ENCODE results near the gene HOXA7. TPM values are rescaled to one million over a fixed set of nuclear protein-coding genes. Genes with fewer than 3 reads are reported as not detected.

The HOXA7 gene
- total and polyA plus RNA-seq, 2 donors (not counting 3 experiments of a cell fraction or from before 2014, with no cell fraction given) = 18.1 to 18.5 TPM

DNA sequence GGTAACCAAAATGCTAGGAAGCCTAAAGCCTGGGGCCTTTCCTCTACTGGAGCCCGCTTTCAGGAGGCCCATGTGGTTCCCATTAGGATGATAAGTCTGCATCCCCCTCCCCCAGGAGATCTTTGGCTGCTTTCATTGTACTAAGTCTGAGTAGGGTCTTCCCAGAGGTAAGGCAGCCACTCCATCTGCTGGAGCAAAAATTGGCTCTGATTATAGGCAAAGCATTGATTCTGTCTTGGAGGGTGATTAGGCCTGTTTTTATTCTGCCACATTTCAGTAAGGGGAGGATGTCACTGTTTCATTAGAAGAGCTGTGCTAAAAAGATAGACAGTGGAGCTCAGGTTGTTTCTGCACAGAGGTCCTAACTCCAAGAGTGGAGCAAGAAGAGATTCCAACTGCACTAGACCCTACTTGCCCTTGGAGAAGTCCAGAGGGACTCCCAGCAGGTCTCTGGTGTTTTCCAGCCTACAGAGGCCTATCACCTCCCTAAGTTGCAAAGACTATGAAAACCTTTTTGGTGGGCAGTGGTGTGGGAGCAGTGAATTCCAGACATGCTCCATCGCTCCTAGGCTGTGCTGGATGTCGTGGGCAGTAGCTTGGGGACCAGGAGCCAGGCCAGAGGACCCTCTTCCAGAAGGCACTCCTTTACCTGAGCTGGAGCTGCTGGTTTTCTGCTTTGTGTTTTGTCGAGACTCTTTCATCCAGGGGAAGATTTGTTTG lies 46.8 kb downstream of the HOXA7 start:
- ChIA-PET CTCF (interaction anchor here (0.9 to 5.4 kb wide), 7 partner anchors 9 to 421 kb away, joined by 3 to 70 read pairs (median 10); partner anchors contain the start of genes HOXA1 and HOXA4), POLR2A (interaction anchor here (1.0 to 1.4 kb wide), 3 partner anchors 8 to 13 kb away, joined by 3 to 4 read pairs (median 3); no protein-coding TSS in a partner anchor)
- no peaks in the 10 kb centered on the region for H4K20me1 ChIP-seq (replicated peaks; ENCODE audit: control insufficient read depth, extremely low read depth, insufficient read depth, low read length)
- intact Hi-C loops (cut with micrococcal nuclease) = loop anchor here (5.0 to 10.0 kb wide), 2 partner anchors 907 to 955 kb away; partner anchors contain the start of genes CBX3, HNRNPA2B1 and NFE2L3
- no peaks in the 10 kb centered on the region for H3K9me3 ChIP-seq (replicated peaks; ENCODE audit: control insufficient read depth, insufficient read depth, low read length)
- H3K27ac ChIP-seq (ENCODE audit: insufficient read depth, low read depth, low read length) = no peak overlapping the region
- no peaks in the 10 kb centered on the region for H3K9me1 ChIP-seq (replicated peaks; ENCODE audit: control insufficient read depth, extremely low read depth, insufficient read depth, low read length)
- peaks cover 87% of the 10 kb centered on the region for H3K4me1 ChIP-seq (ENCODE audit: control insufficient read depth, extremely low read depth, insufficient read depth, low read length)
- no peak overlapping the region for H3K9ac ChIP-seq (replicated peaks; ENCODE audit: extremely low read depth, insufficient read depth, low read length)
- TF ChIP-seq MYC (IDR thresholded peaks at IDR 0.05; ENCODE audit: low read depth, low read length) (no peak), CTCF (IDR thresholded peaks at IDR 0.05; ENCODE audit: extremely low read depth in 1 of 2, insufficient read depth in 1 of 2, low read depth in 1 of 2, low read length in 2 of 2) (no peak), JUN (IDR thresholded peaks at IDR 0.05; ENCODE audit: borderline replicate concordance, insufficient read depth, insufficient read length, low read depth) (no peak), POLR2AphosphoS5 (IDR thresholded peaks at IDR 0.05; ENCODE audit: insufficient read depth, low read depth, low read length) (no peak), POLR2A (IDR thresholded peaks at IDR 0.05; ENCODE audit: low read depth, low read length) (no peak), GATA2 (IDR thresholded peaks at IDR 0.05; ENCODE audit: insufficient read depth, insufficient read length, low read depth, low read length) (no peak), EZH2 (IDR thresholded peaks at IDR 0.05; ENCODE audit: borderline replicate concordance, low read depth, low read length, severe bottlenecking) (no peak), FOS (IDR thresholded peaks at IDR 0.05; ENCODE audit: borderline replicate concordance, insufficient read depth, low read length) (no peak)
- TF ChIP-seq, protein P1, sequence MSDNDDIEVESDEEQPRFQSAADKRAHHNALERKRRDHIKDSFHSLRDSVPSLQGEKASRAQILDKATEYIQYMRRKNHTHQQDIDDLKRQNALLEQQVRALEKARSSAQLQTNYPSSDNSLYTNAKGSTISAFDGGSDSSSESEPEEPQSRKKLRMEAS (IDR thresholded peaks at IDR 0.05; ENCODE audit: insufficient read depth, insufficient read length) = no peak
- H3K4me3 ChIP-seq (replicated peaks in 1 of 3; ENCODE audit: insufficient read depth in 1 of 3, low read depth in 1 of 3, low read length in 3 of 3) = no peak overlapping the region
- peaks cover 71% of the 10 kb centered on the region for H3K79me2 ChIP-seq (ENCODE audit: control insufficient read depth, insufficient read depth, low read length)
- no peak overlapping the region for H2AFZ ChIP-seq (ENCODE audit: low read depth, low read length)
- peaks cover 0 to 5% of the 10 kb centered on the region in 2 experiments for H3K36me3 ChIP-seq (ENCODE audit: control insufficient read depth in 2 of 2, extremely low read depth in 1 of 2, insufficient read depth in 2 of 2, low read length in 2 of 2)
- no peak overlapping the region for H3K4me2 ChIP-seq (ENCODE audit: insufficient read depth, low read length)
- no peaks in the 10 kb centered on the region for H3K27me3 ChIP-seq (ENCODE audit: control insufficient read depth in 2 of 2, insufficient read depth in 2 of 2, low read length in 2 of 2)
- FAIRE-seq (no peak), DNase-seq (ENCODE audit: low read depth, low spot score) (no peak)
- dilution Hi-C loops (cut with MboI; ENCODE audit: extremely low pct_ligation_motif_present, low sequenced_read_pairs) = no loop called here
- BruUV-seq (replicated peaks) = no TSS peak
